Measurements from ENCODE around the gene INPP4A.

DNA sequence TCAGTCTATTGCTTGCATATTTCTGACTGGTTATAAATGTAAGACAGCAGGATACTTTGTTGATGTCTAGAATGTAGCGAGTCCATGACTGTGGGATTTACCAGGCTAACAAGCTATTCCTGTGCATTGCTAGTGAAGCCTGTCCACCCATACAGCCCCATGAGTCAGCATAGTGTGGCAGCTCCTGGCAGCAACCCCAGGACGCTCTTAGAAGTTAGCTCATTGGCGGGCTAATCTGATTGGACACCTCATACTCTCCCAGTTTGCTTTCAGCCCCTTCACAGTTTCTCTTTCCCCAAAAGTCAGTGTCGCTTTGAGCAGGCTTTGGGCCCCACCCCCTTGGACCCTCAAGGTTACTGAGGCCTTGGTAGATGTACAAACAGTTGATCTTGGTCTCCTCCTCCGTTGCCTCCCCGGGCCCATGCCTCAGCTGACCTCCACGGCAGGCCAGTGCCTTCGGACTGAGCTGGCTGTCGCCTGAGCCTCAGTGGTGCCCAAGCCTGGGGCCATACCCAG, 115.7 kb downstream of the INPP4A start:
- TF ChIP-seq, protein P1, sequence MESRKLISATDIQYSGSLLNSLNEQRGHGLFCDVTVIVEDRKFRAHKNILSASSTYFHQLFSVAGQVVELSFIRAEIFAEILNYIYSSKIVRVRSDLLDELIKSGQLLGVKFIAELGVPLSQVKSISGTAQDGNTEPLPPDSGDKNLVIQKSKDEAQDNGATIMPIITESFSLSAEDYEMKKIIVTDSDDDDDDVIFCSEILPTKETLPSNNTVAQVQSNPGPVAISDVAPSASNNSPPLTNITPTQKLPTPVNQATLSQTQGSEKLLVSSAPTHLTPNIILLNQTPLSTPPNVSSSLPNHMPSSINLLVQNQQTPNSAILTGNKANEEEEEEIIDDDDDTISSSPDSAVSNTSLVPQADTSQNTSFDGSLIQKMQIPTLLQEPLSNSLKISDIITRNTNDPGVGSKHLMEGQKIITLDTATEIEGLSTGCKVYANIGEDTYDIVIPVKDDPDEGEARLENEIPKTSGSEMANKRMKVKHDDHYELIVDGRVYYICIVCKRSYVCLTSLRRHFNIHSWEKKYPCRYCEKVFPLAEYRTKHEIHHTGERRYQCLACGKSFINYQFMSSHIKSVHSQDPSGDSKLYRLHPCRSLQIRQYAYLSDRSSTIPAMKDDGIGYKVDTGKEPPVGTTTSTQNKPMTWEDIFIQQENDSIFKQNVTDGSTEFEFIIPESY (CRISPR knock-in tag; IDR thresholded peaks at IDR 0.05), result no peak
- TF ChIP-seq POLR2AphosphoS5 (IDR thresholded peaks at IDR 0.05; ENCODE audit: low read depth, low read length), result no peak
- no peak for TF ChIP-seq JUNB (CRISPR knock-in tag; IDR thresholded peaks at IDR 0.05; ENCODE audit: borderline replicate concordance)
- no peak for TF ChIP-seq ZNF670 (CRISPR knock-in tag; IDR thresholded peaks at IDR 0.05; ENCODE audit: borderline replicate concordance)
- no peak for TF ChIP-seq KAT7 (CRISPR knock-in tag; IDR thresholded peaks at IDR 0.05; ENCODE audit: borderline replicate concordance)
- TF ChIP-seq RFX5 (IDR thresholded peaks at IDR 0.05; ENCODE audit: low read depth, low read length), result no peak
- TF ChIP-seq, protein P2, sequence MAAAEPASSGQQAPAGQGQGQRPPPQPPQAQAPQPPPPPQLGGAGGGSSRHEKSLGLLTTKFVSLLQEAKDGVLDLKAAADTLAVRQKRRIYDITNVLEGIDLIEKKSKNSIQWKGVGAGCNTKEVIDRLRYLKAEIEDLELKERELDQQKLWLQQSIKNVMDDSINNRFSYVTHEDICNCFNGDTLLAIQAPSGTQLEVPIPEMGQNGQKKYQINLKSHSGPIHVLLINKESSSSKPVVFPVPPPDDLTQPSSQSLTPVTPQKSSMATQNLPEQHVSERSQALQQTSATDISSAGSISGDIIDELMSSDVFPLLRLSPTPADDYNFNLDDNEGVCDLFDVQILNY (CRISPR knock-in tag; conservative IDR thresholded peaks at IDR 0.05), result no peak
- TF ChIP-seq SMAD1 (CRISPR knock-in tag; IDR thresholded peaks at IDR 0.05; ENCODE audit: borderline replicate concordance, low read depth), result no peak
- TF ChIP-seq, protein P3, sequence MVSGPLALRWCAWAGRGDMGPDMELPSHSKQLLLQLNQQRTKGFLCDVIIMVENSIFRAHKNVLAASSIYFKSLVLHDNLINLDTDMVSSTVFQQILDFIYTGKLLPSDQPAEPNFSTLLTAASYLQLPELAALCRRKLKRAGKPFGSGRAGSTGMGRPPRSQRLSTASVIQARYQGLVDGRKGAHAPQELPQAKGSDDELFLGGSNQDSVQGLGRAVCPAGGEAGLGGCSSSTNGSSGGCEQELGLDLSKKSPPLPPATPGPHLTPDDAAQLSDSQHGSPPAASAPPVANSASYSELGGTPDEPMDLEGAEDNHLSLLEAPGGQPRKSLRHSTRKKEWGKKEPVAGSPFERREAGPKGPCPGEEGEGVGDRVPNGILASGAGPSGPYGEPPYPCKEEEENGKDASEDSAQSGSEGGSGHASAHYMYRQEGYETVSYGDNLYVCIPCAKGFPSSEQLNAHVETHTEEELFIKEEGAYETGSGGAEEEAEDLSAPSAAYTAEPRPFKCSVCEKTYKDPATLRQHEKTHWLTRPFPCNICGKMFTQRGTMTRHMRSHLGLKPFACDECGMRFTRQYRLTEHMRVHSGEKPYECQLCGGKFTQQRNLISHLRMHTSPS (CRISPR knock-in tag; IDR thresholded peaks at IDR 0.05; ENCODE audit: low read depth), result no peak
- TF ChIP-seq MYC (CRISPR knock-in tag; IDR thresholded peaks at IDR 0.05; ENCODE audit: borderline replicate concordance), result no peak
- no peak for TF ChIP-seq GTF3A (CRISPR knock-in tag; conservative IDR thresholded peaks at IDR 0.05)
- TF ChIP-seq, protein P4, sequence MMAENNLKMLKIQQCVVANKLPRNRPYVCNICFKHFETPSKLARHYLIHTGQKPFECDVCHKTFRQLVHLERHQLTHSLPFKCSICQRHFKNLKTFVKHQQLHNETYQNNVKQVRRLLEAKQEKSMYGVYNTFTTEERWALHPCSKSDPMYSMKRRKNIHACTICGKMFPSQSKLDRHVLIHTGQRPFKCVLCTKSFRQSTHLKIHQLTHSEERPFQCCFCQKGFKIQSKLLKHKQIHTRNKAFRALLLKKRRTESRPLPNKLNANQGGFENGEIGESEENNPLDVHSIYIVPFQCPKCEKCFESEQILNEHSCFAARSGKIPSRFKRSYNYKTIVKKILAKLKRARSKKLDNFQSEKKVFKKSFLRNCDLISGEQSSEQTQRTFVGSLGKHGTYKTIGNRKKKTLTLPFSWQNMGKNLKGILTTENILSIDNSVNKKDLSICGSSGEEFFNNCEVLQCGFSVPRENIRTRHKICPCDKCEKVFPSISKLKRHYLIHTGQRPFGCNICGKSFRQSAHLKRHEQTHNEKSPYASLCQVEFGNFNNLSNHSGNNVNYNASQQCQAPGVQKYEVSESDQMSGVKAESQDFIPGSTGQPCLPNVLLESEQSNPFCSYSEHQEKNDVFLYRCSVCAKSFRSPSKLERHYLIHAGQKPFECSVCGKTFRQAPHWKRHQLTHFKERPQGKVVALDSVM (CRISPR knock-in tag; IDR thresholded peaks at IDR 0.05), result no peak
